Measurements from ENCODE around the gene C2orf66. TPM values are rescaled to one million over a fixed set of nuclear protein-coding genes. Genes with fewer than 3 reads are reported as not detected.

C2orf66 gene
- total RNA-seq, 1 donor, result not detected

GRCh38 chr2:196821195-196821594 lies 12.0 kb upstream of the C2orf66 start:
- H3K4me3 ChIP-seq (ENCODE audit: low read depth, low read length), result no peak overlapping the region
- peak; percentile 26 for DNase-seq (ENCODE audit: low read depth)

GRCh38 chr2:196808083-196808665 lies 981 bp downstream of the C2orf66 start:
- DNase-seq (ENCODE audit: low read depth), result peak; percentile 16
- H3K4me3 ChIP-seq (ENCODE audit: low read depth, low read length), result no peak overlapping the region
- TF ChIP-seq CTCF (IDR thresholded peaks at IDR 0.05; ENCODE audit: insufficient read depth, low read depth, low read length), result peak; percentile 3

More at GRCh38 chr2:196821195-196821594, 12.0 kb upstream of the C2orf66 start:
- no peak for TF ChIP-seq CTCF (IDR thresholded peaks at IDR 0.05; ENCODE audit: insufficient read depth, low read depth, low read length)

- H3K4me3 ChIP-seq (ENCODE audit: low read depth, low read length), result no peak overlapping the region
- TF ChIP-seq CTCF (IDR thresholded peaks at IDR 0.05; ENCODE audit: insufficient read depth, low read depth, low read length), result no peak
- no peak for DNase-seq (ENCODE audit: low read depth)
Observed at GRCh38 chr2:196804381-196804780, 4.8 kb downstream of the C2orf66 start.

- no peak overlapping the region for H3K4me3 ChIP-seq (ENCODE audit: low read depth, low read length)
- DNase-seq (ENCODE audit: low read depth), result no peak
- no peak for TF ChIP-seq CTCF (IDR thresholded peaks at IDR 0.05; ENCODE audit: insufficient read depth, low read depth, low read length)
Observed at GRCh38 chr2:196802401-196802800, 6.8 kb downstream of the C2orf66 start.

- H3K4me3 ChIP-seq (ENCODE audit: low read depth, low read length), result no peak overlapping the region
- no peak for TF ChIP-seq CTCF (IDR thresholded peaks at IDR 0.05; ENCODE audit: insufficient read depth, low read depth, low read length)
- peak; percentile 28 for DNase-seq (ENCODE audit: low read depth)
Observed at GRCh38 chr2:196801674-196802261, 7.4 kb downstream of the C2orf66 start.

GRCh38 chr2:196798980-196799379 lies 10.2 kb downstream of the C2orf66 start:
- peak overlapping the region; percentile 70 for H3K4me3 ChIP-seq (ENCODE audit: low read depth, low read length)
- TF ChIP-seq CTCF (IDR thresholded peaks at IDR 0.05; ENCODE audit: insufficient read depth, low read depth, low read length), result no peak
- DNase-seq (ENCODE audit: low read depth), result peak; percentile 27

GRCh38 chr2:196792865-196793264 lies 16.3 kb downstream of the C2orf66 start:
- DNase-seq (ENCODE audit: low read depth), result no peak
- no peak for TF ChIP-seq CTCF (IDR thresholded peaks at IDR 0.05; ENCODE audit: insufficient read depth, low read depth, low read length)
- no peak overlapping the region for H3K4me3 ChIP-seq (ENCODE audit: low read depth, low read length)

Measured in fibroblast of villous mesenchyme (primary cell).